ENCODE measurements around the gene PLXNA1. TPM values are rescaled to one million over a fixed set of nuclear protein-coding genes. Genes with fewer than 3 reads are reported as not detected.

PLXNA1 gene
- total and polyA plus RNA-seq, 10 of the 15 experiments (the other 5 are each of a cell fraction or from before 2014, with no cell fraction given): 0.03 to 16.4 (median 2.5) TPM

- TF ChIP-seq, protein P1, sequence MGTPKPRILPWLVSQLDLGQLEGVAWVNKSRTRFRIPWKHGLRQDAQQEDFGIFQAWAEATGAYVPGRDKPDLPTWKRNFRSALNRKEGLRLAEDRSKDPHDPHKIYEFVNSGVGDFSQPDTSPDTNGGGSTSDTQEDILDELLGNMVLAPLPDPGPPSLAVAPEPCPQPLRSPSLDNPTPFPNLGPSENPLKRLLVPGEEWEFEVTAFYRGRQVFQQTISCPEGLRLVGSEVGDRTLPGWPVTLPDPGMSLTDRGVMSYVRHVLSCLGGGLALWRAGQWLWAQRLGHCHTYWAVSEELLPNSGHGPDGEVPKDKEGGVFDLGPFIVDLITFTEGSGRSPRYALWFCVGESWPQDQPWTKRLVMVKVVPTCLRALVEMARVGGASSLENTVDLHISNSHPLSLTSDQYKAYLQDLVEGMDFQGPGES (IDR thresholded peaks at IDR 0.05): no peak
- no peak for TF ChIP-seq ETV6 (conservative IDR thresholded peaks at IDR 0.05 in 1 of 2, IDR thresholded peaks at IDR 0.05 in 1 of 2; ENCODE audit: borderline replicate concordance in 1 of 2, low read depth in 1 of 2)
These were observed 30.3 kb downstream of the PLXNA1 start (continued) for GRCh38 chr3:127013181-127013580.

GRCh38 chr3:127013758-127014535, 31.0 kb downstream of the PLXNA1 start:
- no TSS peak for BruUV-seq (replicated peaks)
- intact Hi-C loops (cut with micrococcal nuclease; ENCODE audit: unreplicated experiment) (no loop called here), in situ Hi-C loops (cut with MboI) (no loop called here)
- Histone ChIP-seq H3K4me3 (no peak overlapping the region), H3K9me3 (replicated peaks; ENCODE audit: control insufficient read depth, insufficient read depth, low read length) (no peaks in the 10 kb centered on the region), H3K9ac (ENCODE audit: control insufficient read depth, insufficient read depth, low read length) (no peak overlapping the region), H2AFZ (ENCODE audit: control insufficient read depth, low read depth, low read length) (no peak overlapping the region), H3K36me3 (ENCODE audit: control insufficient read depth in 2 of 2, insufficient read depth in 2 of 2, low read length in 1 of 2) (peaks cover 0 to 15% of the 10 kb centered on the region in 2 experiments; a peak in 2 of 4 replicates), H3K79me2 (ENCODE audit: control insufficient read depth, insufficient read depth, low read length) (no peaks in the 10 kb centered on the region), H4K20me1 (ENCODE audit: control insufficient read depth, insufficient read depth) (no peaks in the 10 kb centered on the region), H3K27me3 (replicated peaks in 1 of 2; ENCODE audit: control insufficient read depth in 2 of 2, insufficient read depth in 2 of 2, low read length in 1 of 2) (no peaks in the 10 kb centered on the region), H3K4me2 (ENCODE audit: control insufficient read depth, insufficient read depth) (no peak overlapping the region), H3K27ac (ENCODE audit: control insufficient read depth, insufficient read depth) (no peak overlapping the region), H3K4me1 (ENCODE audit: control insufficient read depth, insufficient read depth, low read length) (peaks cover 16% of the 10 kb centered on the region)
- ChIA-PET CTCF (no interaction called here), RAD21 (ENCODE audit: unreplicated experiment) (no interaction called here), SMC1A (ENCODE audit: uncharacterized antibody, unreplicated experiment) (no interaction called here), POLR2A (no interaction called here)
- DNase-seq (ENCODE audit: low read depth, low spot score): no peak
- no peak for FAIRE-seq
- WGBS (ENCODE audit: insufficient coverage, insufficient replicate concordance, low lambda C conversion rate, missing lambda C conversion rate): 84% methylated on average over 23 of the region's 50 CpGs
- TF ChIP-seq CREM (IDR thresholded peaks at IDR 0.05; ENCODE audit: low read depth): no peak
- TF ChIP-seq SREBF2 (IDR thresholded peaks at IDR 0.05; ENCODE audit: low read length): no peak
- no peak for TF ChIP-seq POU2F2 (IDR thresholded peaks at IDR 0.05; ENCODE audit: borderline replicate concordance, low read depth, low read length)
- TF ChIP-seq RELA (IDR thresholded peaks at IDR 0.05; ENCODE audit: borderline replicate concordance, partially characterized antibody): no peak
- TF ChIP-seq NBN (IDR thresholded peaks at IDR 0.05): no peak
- no peak for TF ChIP-seq POLR2AphosphoS2 (IDR thresholded peaks at IDR 0.05; ENCODE audit: low read depth, low read length)
- TF ChIP-seq, protein P2, sequence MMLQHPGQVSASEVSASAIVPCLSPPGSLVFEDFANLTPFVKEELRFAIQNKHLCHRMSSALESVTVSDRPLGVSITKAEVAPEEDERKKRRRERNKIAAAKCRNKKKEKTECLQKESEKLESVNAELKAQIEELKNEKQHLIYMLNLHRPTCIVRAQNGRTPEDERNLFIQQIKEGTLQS (IDR thresholded peaks at IDR 0.05; ENCODE audit: borderline replicate concordance, extremely low read depth, low read depth, low read length): no peak
- no peak for TF ChIP-seq ZNF274 (IDR thresholded peaks at IDR 0.05; ENCODE audit: insufficient read depth, insufficient read length)
- TF ChIP-seq GABPA (IDR thresholded peaks at IDR 0.05; ENCODE audit: low read depth): no peak
- no peak for TF ChIP-seq TBL1XR1 (IDR thresholded peaks at IDR 0.05; ENCODE audit: low read depth, low read length)
- TF ChIP-seq SREBF1 (IDR thresholded peaks at IDR 0.05; ENCODE audit: low read length): no peak
- no peak for ATAC-seq
